ENCODE data around the gene PKD1. TPM values are rescaled to one million over a fixed set of nuclear protein-coding genes. Genes with fewer than 3 reads are reported as not detected.

Gene PKD1
- total RNA-seq, 1 donor from 2014 or later: 31.5 TPM

GRCh38 chr16:2089706-2090480, 45.8 kb downstream of the PKD1 start:
- no peak for DNase-seq (ENCODE audit: low read depth in 2 of 2)

GRCh38 chr16:2088759-2089358, 46.8 kb downstream of the PKD1 start:
- no peak for DNase-seq (ENCODE audit: low read depth in 2 of 2)

- no peak for DNase-seq (ENCODE audit: low read depth in 2 of 2)
Observed at GRCh38 chr16:2087748-2088631, 47.7 kb downstream of the PKD1 start.

- no peak for DNase-seq (ENCODE audit: low read depth in 2 of 2)
Observed at GRCh38 chr16:2086812-2087747, 48.6 kb downstream of the PKD1 start.

GRCh38 chr16:2086106-2086742, 49.5 kb downstream of the PKD1 start:
- no peak for DNase-seq (ENCODE audit: low read depth in 2 of 2)

- no peak for DNase-seq (ENCODE audit: low read depth in 2 of 2)
Observed at GRCh38 chr16:2085669-2086068, 50.0 kb downstream of the PKD1 start.

- DNase-seq (ENCODE audit: low read depth in 2 of 2): no peak
Observed at GRCh38 chr16:2084895-2085625, 50.6 kb downstream of the PKD1 start.

- DNase-seq (ENCODE audit: low read depth in 2 of 2): no peak
Observed at GRCh38 chr16:2083876-2084780, 51.6 kb downstream of the PKD1 start.

- no peak for DNase-seq (ENCODE audit: low read depth in 2 of 2)
Observed at GRCh38 chr16:2083409-2083808, 52.3 kb downstream of the PKD1 start.

GRCh38 chr16:2082983-2083364, 52.7 kb downstream of the PKD1 start:
- no peak for DNase-seq (ENCODE audit: low read depth in 2 of 2)

GRCh38 chr16:2082171-2082982, 53.3 kb downstream of the PKD1 start:
- peak in 1 of 2 donors; percentile 22 for DNase-seq (ENCODE audit: low read depth in 2 of 2)

GRCh38 chr16:2081201-2082084, 54.3 kb downstream of the PKD1 start:
- DNase-seq (ENCODE audit: low read depth in 2 of 2): no peak

- no peak for DNase-seq (ENCODE audit: low read depth in 2 of 2)
Observed at GRCh38 chr16:2079991-2080390, 55.7 kb downstream of the PKD1 start.

GRCh38 chr16:2079311-2079800, 56.3 kb downstream of the PKD1 start:
- DNase-seq (ENCODE audit: low read depth in 2 of 2): no peak

- DNase-seq (ENCODE audit: low read depth in 2 of 2): no peak
Observed at GRCh38 chr16:2078691-2079090, 57.0 kb downstream of the PKD1 start.

- no peak for DNase-seq (ENCODE audit: low read depth in 2 of 2)
Observed at GRCh38 chr16:2078096-2078495, 57.6 kb downstream of the PKD1 start.

GRCh38 chr16:2077696-2078095, 58.0 kb downstream of the PKD1 start:
- DNase-seq (ENCODE audit: low read depth in 2 of 2): no peak

Measured in lung microvascular endothelial cell (primary cell).